ENCODE data around the gene BCAP31.
"Not testable (repeated sequence)": the region's sequence is repeated elsewhere in the genome, so short reads cannot be mapped to it uniquely, and the experiment has no call there.

The BCAP31 gene

DNA sequence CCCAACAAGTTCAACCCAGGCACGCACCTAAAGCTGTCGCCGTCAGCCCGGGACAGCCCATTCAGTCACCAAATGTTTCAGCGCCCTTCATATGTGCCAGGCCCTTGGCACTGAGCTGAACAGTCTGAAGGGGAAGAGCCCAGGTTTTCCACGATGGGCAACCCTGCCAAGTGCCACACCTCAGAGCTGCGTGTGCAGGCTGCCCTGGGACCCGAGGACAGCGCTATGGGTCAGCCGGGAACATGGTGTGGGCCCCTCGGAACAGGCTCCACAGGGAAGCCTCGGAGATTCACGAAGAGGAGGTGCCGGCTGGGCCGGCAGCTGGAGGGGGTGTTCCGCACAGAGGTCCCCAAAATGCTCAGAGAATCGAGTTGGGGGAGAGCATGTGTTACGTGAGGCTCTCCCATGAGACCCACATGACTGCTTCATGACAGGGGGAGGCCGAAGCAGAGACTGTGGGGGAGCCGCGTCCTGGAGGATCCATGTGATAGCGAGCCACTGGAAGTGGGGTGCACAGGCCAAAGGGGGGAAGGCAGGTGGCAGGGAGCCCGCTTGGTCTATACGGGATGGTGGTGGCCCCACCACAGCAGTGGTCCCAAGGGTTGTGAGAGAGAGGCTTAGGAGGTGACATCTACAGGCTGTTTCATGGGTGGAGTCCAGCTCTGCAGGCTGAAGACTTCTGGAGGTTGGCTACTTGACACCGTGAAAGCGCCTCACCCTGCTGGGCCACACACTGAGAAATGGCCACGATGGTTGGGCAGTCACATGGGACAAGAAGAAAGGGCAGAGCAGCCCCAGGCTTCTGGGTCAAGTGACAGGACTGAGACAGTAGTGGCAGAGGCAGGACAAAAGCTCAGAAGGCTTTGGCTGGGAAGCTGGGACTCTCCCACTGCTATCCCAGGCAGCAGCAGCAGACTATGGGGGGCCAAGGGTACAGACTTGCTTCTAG is 14.2 kb downstream of the BCAP31 start:
- DNase-seq (ENCODE audit: low read depth), result no peak

DNA sequence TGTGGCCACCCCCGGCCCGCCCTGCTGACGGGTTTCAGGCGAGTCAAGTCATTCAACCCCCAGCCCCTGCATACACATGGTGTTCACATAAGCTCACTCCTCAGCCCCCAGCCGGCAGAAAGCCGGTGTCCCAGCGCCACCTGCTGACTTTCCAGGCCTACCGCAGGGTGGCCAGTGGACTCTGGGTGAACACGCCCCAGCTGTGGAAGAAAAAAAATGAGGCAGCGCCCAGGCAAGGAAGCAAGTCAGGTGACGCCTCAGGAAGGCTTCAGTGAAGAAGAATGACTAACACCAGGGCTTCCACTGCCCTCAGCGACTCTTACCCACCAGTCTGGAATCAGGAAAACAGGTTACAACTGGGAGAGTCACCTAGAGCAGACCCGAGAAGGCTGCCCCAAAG is 15.8 kb downstream of the BCAP31 start:
- peak; percentile 24 for DNase-seq (ENCODE audit: low read depth)

- DNase-seq (ENCODE audit: low read depth), result no peak
These were observed 16.8 kb downstream of the BCAP31 start for GRCh38 chrX:153707406-153707805.

GRCh38 chrX:153706799-153707198 is 17.4 kb downstream of the BCAP31 start:
- no peak for DNase-seq (ENCODE audit: low read depth)

- DNase-seq (ENCODE audit: low read depth), result not testable (repeated sequence)
These were observed 18.7 kb downstream of the BCAP31 start for GRCh38 chrX:153705403-153706060.

- DNase-seq (ENCODE audit: low read depth), result not testable (repeated sequence)
These were observed 19.4 kb downstream of the BCAP31 start for GRCh38 chrX:153704631-153705402.

DNA sequence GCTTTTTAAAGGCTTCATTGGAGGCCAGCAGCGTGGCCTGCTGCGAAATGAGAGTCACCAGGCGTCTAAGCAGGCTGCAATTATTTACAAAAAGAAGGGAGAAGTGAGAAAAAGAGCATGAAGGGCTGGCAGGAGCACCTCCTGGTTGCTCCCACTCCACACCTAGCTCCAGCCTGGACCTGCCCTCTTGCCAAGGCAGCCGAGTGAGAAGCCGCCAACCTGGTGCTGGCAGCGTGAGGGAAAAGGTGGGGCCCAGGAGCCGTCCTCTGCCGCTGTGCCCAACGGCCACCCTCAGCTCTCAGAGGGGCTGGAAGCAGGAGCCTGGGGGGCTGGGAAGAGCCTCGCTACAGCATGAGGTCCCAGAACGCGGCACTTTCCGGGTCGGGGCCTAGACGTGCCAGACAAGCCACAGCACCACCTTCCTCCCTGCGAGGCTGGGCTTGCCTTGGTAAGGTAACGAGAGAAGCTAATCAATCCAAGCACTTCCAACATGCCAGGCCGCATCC is 20.1 kb downstream of the BCAP31 start:
- DNase-seq (ENCODE audit: low read depth), result no peak

DNA sequence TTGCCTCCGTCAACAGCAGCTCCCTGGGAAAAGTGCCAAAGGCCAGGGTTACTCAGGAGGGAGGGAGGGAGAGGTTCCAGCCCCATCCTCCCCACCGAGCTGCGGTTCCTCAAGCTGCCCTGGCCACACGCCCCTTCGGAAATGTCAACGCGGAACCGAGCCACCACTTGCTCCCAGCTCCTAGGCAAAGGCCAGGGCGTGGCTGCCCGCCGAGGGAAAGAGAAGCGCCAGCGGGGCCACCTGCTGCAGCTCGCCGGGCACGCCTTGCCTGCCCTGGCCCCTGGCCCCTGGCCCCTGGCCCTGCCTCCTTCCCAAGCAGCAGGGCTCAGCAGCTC is 21.2 kb downstream of the BCAP31 start:
- DNase-seq (ENCODE audit: low read depth), result no peak

DNA sequence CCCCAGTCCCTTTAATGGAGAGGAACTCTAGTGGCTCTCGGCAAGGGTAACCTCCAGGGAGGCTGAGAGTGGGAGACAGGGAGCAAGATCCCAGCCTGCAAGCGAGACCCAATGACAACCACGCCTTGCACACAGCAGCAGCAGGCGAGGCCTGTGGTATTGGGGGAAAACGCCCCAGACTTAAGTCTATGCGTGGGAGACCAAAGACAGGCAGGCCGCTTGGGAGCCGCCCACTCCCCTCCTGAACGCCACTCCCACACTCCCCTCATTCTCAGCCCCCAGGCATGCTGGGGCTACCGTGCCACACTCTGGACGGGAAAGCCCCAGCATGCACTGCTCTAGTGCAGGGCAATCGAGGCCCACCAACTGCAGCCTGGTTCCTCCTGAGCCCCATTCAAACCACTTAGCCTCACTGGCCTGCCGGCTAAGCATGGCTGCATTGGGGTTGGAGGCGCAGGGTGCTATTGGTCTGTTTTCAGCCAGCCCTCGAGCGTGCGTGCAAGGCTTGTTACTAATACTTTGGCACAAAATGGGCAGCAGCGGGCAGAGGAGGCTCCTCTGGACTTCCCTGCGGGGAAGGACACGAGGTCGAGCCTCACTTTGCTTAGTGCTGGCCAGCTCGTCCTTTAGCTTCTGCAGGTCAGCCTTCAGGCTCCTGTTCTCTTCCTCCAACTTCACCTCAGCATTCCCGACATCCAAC is 21.7 kb downstream of the BCAP31 start:
- DNase-seq (ENCODE audit: low read depth), result no peak

- DNase-seq (ENCODE audit: low read depth), result no peak
These were observed 22.5 kb downstream of the BCAP31 start for GRCh38 chrX:153701706-153702105.

DNA sequence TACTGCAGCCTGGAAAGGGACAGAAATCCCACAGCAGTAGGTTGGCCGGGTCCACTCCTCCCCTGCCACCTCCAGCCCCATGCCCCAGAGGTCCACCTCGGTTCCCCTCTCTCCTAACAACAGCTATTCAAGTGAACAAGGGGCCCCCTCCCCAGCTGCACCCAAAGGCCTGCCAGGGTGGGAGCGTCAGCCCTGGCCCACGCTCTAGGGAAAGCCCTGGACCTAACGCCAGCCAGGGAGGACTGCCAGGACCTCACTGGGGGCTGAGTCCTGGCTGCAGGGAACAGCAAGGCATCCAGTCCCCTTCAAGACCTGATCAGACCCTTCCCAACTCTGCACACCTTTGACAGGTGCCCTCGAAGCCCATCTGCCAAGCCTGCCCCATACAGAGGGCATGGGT is 23.2 kb downstream of the BCAP31 start:
- DNase-seq (ENCODE audit: low read depth), result no peak

GRCh38 chrX:153700376-153700945 is 23.7 kb downstream of the BCAP31 start:
- no peak for DNase-seq (ENCODE audit: low read depth)

- not testable (repeated sequence) for DNase-seq (ENCODE audit: low read depth)
These were observed 24.3 kb downstream of the BCAP31 start for GRCh38 chrX:153699784-153700371.

DNA sequence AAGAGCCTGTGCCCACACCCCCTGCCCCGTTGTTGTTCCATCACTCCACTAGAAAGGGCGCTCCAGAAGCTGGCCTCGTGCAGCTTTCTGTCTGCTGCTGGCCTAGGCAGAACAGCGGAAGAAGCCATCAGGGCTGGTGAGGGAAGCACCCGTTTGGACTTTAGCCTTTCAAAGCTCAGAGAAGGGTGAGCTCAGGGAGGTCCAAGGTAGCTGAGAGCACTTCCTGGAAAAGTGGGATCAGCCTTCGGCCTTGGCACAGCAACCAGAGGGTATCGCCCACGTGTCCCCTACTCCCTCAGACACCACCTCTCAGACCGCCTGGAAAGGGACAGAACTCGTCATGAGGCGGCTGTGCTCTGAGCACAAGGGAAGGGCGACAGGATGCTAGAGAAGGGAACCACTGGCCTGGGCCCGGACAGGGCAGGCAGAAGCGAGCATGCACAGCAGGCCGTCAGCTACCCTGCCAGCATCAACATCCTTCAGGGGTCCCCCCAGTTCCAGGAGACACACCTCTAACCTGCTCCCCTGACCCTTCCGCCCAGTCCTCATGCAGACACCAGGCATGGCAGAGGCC is 24.9 kb downstream of the BCAP31 start:
- not testable (repeated sequence) for DNase-seq (ENCODE audit: low read depth)

- no peak for DNase-seq (ENCODE audit: low read depth)
These were observed 26.0 kb downstream of the BCAP31 start for GRCh38 chrX:153697924-153698865.

DNA sequence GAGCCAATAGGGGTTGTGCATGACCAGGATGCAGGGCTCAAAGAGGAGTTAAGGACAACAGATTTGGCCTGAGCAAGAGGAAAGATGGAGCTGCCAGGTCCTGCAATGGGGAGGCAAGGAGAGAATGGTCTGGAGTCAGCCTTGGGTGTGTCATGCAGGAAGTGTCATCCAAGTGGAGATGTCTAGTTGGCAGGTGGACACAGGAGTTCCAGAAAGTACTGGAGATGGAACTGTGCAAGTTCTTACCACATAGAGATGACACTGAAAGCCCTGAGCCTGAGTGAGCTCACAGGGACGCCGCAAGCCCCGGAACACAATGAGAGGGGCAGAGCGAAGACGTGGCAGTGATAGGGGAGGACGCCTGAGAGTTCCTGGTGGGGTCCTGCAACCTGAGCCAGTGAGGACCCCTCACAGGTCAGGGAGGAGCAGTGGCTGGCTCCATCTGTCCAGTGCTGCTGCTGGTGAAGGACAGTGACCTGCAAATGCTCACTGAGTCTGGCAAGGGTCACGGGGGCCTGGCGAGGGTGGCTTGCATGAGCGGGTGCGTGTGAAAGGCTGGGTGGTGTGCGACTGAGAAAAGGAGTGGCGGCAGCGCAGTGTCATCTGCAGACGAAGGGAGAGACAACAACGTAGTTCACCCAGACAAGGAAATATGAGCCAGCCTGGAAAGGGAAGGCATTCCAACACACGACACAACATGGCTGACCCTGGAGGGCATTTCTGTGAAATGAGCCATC is 27.0 kb downstream of the BCAP31 start:
- DNase-seq (ENCODE audit: low read depth), result not testable (repeated sequence)

DNA sequence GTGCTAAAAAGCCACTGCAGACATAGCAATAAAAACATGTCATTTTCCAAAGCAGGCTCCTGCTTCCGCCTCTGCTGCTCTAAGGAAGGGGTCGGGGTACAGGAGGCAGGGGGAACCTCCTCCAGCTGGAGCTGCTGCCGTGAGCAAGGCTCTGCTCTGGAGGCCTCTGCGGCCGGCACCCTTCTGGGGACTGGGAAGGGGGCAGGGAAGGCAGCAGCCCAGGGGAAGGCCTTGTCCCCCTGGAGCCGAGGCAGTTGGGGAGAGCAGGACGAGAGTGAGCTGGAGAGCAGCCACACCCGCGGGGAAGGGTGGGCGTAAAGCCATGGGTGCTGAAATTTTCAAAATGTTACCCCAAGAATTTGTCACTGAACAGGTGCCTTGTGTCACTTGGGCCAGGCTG is 27.6 kb downstream of the BCAP31 start:
- not testable (repeated sequence) for DNase-seq (ENCODE audit: low read depth)

GRCh38 chrX:153696100-153696499 is 28.1 kb downstream of the BCAP31 start:
- DNase-seq (ENCODE audit: low read depth), result no peak

Data from stimulated activated CD4-positive, alpha-beta T cell treated with anti-CD3 and anti-CD28 coated beads, Interleukin-2, amount 100 ng/mL, for 4 hours (primary cell).